Epithelial cell of proximal tubule (primary cell): ENCODE data around the gene ZBTB38. TPM values are rescaled to one million over a fixed set of nuclear protein-coding genes. Genes with fewer than 3 reads are reported as not detected.

Experiments used
- DNase-seq: peaks from one replicate; pipeline ENCODE4 v3.0.0-alpha.2; 2011; ENCODE audit warnings: low read depth
- H3K4me3 ChIP-seq: 2 replicates; pipeline ENCODE4 v1.5.1; 2011; ENCODE audit warnings: low read depth, mild to moderate bottlenecking, low read length
- CTCF ChIP-seq: conservative IDR thresholded peaks from 2 replicates; pipeline ENCODE4 v1.5.1; 2012; ENCODE audit warnings: low read depth, mild to moderate bottlenecking, low read length
- total RNA-seq: library from RNA; depleted of rRNA; stranded (reverse); fragments of >200 nt; gene quantifications from 2 replicates; pipeline ENCODE4 v1.2.3, GENCODE V29; 2015

Gene ZBTB38
- total RNA-seq: 41.7 and 51.5 TPM in 2 replicates

GRCh38 chr3:141368062-141368924, at the start of gene ZBTB38:
Gene ZBTB38 (plus strand): TSS chr3:141368504. CDS start chr3:141442389, 73,885 bp downstream.
- peak within 1 kb of the TSS; percentile 19 for H3K4me3 ChIP-seq
- peak; percentile 69 for DNase-seq
- no peak for TF ChIP-seq CTCF

- no peak overlapping the region for H3K4me3 ChIP-seq
- no peak for TF ChIP-seq CTCF
- no peak for DNase-seq
Observed at GRCh38 chr3:141320399-141321108, 47.8 kb upstream of the ZBTB38 start.

- no peak overlapping the region for H3K4me3 ChIP-seq
- no peak for DNase-seq
Observed at GRCh38 chr3:141321109-141321497, 47.2 kb upstream of the ZBTB38 start.

GRCh38 chr3:141323936-141324704, 44.2 kb upstream of the ZBTB38 start:
- peak; percentile 82 for DNase-seq
- H3K4me3 ChIP-seq: peak overlapping the region; percentile 81
- no peak for TF ChIP-seq CTCF

More at GRCh38 chr3:141321109-141321497, 47.2 kb upstream of the ZBTB38 start:
- TF ChIP-seq CTCF: no peak

GRCh38 chr3:141326123-141326522, 42.2 kb upstream of the ZBTB38 start:
- no peak for DNase-seq
- H3K4me3 ChIP-seq: peak overlapping the region; percentile 81
- no peak for TF ChIP-seq CTCF

GRCh38 chr3:141326626-141327025, 41.7 kb upstream of the ZBTB38 start:
- no peak for TF ChIP-seq CTCF
- peak overlapping the region; percentile 81 for H3K4me3 ChIP-seq
- no peak for DNase-seq
